Measurements from ENCODE around the gene CNNM4.

Gene CNNM4

GRCh38 chr2:96824079-96824870 lies 63.6 kb downstream of the CNNM4 start:
- no peak for TF ChIP-seq CTCF (conservative IDR thresholded peaks at IDR 0.05)
- H3K27ac ChIP-seq: peak overlapping the region; percentile 23; the same call in 1 of the 2 replicates

GRCh38 chr2:96825057-96825456 lies 64.4 kb downstream of the CNNM4 start:
- TF ChIP-seq CTCF (conservative IDR thresholded peaks at IDR 0.05): no peak
- no peak overlapping the region for H3K27ac ChIP-seq

- TF ChIP-seq CTCF (conservative IDR thresholded peaks at IDR 0.05): no peak
- H3K27ac ChIP-seq: no peak overlapping the region
These were observed 66.0 kb downstream of the CNNM4 start for GRCh38 chr2:96826546-96827278.

- no peak overlapping the region for H3K27ac ChIP-seq
- no peak for TF ChIP-seq CTCF (conservative IDR thresholded peaks at IDR 0.05)
These were observed 67.7 kb downstream of the CNNM4 start for GRCh38 chr2:96828436-96828835.

- no peak overlapping the region for H3K27ac ChIP-seq
- TF ChIP-seq CTCF (conservative IDR thresholded peaks at IDR 0.05): no peak
These were observed 68.2 kb downstream of the CNNM4 start for GRCh38 chr2:96828874-96829273.

GRCh38 chr2:96830044-96830562 lies 69.4 kb downstream of the CNNM4 start:
- TF ChIP-seq CTCF (conservative IDR thresholded peaks at IDR 0.05): no peak
- no peak overlapping the region for H3K27ac ChIP-seq

GRCh38 chr2:96831679-96832078 lies 71.0 kb downstream of the CNNM4 start:
- TF ChIP-seq CTCF (conservative IDR thresholded peaks at IDR 0.05): no peak
- no peak overlapping the region for H3K27ac ChIP-seq

Measured in VCaP (cell line).